Spinal cord (tissue), 10 donors: Measurements from ENCODE around the gene FKBP1C. TPM values are rescaled to one million over a fixed set of nuclear protein-coding genes. Genes with fewer than 3 reads are reported as not detected.
"Not testable (repeated sequence)": the region's sequence is repeated elsewhere in the genome, so short reads cannot be mapped to it uniquely, and the experiment has no call there.

Experiments used
- DNase-seq, 6 donors: peaks; one replicate each; pipeline versions ENCODE4 v3.0.0 to v3.0.0-alpha.2; 2013 to 2015; ENCODE audit warnings: low spot score in 6 of 6, low read depth in 4 of 6
- H3K27ac ChIP-seq: one replicate; pipeline ENCODE4 v1.5.1; 2013; ENCODE audit warnings: low read depth, low read length, control low read depth
- H3K27me3 ChIP-seq: one replicate; pipeline ENCODE4 v1.6.1; 2013; ENCODE audit warnings: low read length; ENCODE audit not compliant: control insufficient read depth, insufficient read depth
- H3K36me3 ChIP-seq: one replicate; pipeline ENCODE4 v1.6.1; 2013; ENCODE audit warnings: low read length; ENCODE audit not compliant: control insufficient read depth, insufficient read depth
- H3K4me1 ChIP-seq: one replicate; pipeline ENCODE4 v1.6.1; 2013; ENCODE audit warnings: low read length; ENCODE audit not compliant: control insufficient read depth, insufficient read depth
- H3K4me3 ChIP-seq: one replicate; pipeline ENCODE4 v1.5.1; 2013; ENCODE audit warnings: low read depth, low read length, control low read depth
- H3K9me3 ChIP-seq: one replicate; pipeline ENCODE4 v1.6.1; 2013; ENCODE audit warnings: low read length; ENCODE audit not compliant: control insufficient read depth, insufficient read depth
- WGBS: methylation state at CpG from one replicate; pipeline ENCODE4 v1.1.5; 2013; ENCODE audit warnings: missing lambda C conversion rate; ENCODE audit not compliant: insufficient coverage; 5-methylcytosine and 5-hydroxymethylcytosine counted together
- long read RNA-seq, 4 donors: transcript quantifications; one replicate each; lab custom pipeline, GENCODE V29; 2026
- polyA plus RNA-seq, 2 donors: library from polyadenylated mRNA; unstranded; fragments of 120-200 nt; gene quantifications; one replicate each; pipeline ENCODE4 v1.2.1, GENCODE V29; 2013; ENCODE audit not compliant: insufficient read length in 2 of 2
- total RNA-seq, 2 donors: library from RNA; depleted of rRNA in 1 of 2; stranded (reverse); fragments of 120-200 nt in 1 of 2; fragments of >200 nt in 1 of 2; gene quantifications; one replicate each; pipeline versions ENCODE4 v1.2.3 to v1.2.4, GENCODE V29; 2013 to 2014
- donor health status: healthy.

The FKBP1C gene
- total RNA-seq (under 1 TPM; 0.20 to 0.44 TPM), polyA plus RNA-seq (1 to 10 TPM; 1.0 to 1.6 TPM)
- long read RNA-seq, donor 1, transcript FKBP1C-201 (1 exons, 1,579 nt), result major isoform, 16 of 16 reads
- long read RNA-seq, donor 1, partial matches to known transcripts, result 0 of 16 reads
- long read RNA-seq, donor 1, other reads (novel, unspliced or antisense), result 0 of 16 reads
- long read RNA-seq, donor 2, transcript FKBP1C-201 (1 exons, 1,579 nt), result major isoform, 7 of 7 reads
- long read RNA-seq, donor 2, partial matches to known transcripts, result 0 of 7 reads
- long read RNA-seq, donor 2, other reads (novel, unspliced or antisense), result 0 of 7 reads
- long read RNA-seq, donor 3, partial matches to known transcripts, result 0 of 4 reads
- long read RNA-seq, donor 3, other reads (novel, unspliced or antisense), result 0 of 4 reads
- long read RNA-seq, donor 4, transcript FKBP1C-201 (1 exons, 1,579 nt), result major isoform, 59 of 59 reads
- long read RNA-seq, donor 4, partial matches to known transcripts, result 0 of 59 reads
- long read RNA-seq, donor 4, other reads (novel, unspliced or antisense), result 0 of 59 reads

DNA sequence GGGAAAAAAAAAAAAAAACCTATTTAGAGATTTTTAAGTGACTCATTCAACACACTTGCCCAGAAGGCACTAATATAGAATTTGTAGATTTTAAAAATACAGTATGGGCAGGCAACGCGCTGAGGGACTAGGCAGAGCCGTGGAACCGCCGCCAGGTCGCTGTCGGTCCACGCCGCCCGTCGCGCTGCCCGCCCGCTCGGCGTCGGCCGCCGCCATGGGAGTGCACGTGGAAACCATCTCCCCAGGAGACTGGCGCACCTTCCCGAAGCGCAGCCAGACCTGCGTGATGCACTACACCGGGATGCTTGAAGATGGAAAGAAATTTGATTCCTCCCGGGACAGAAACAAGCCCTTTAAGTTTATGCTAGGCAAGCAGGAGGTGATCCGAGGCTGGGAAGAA is at the start of gene FKBP1C:
Gene FKBP1C, plus strand, starts transcription at position 127 of the 400 bp plus-strand sequence.
- H3K4me3 ChIP-seq, H3K36me3 ChIP-seq, H3K27me3 ChIP-seq, H3K27ac ChIP-seq, DNase-seq, H3K4me1 ChIP-seq, H3K9me3 ChIP-seq: not testable (repeated sequence)
- 96% methylated on average over 25 of the region's 27 CpGs for WGBS

- not testable (repeated sequence) for H3K36me3 ChIP-seq, H3K4me3 ChIP-seq, H3K9me3 ChIP-seq, DNase-seq, H3K27me3 ChIP-seq, H3K27ac ChIP-seq, H3K4me1 ChIP-seq
- WGBS, result 90% methylated on average over 17 of the region's 37 CpGs
Measured at GRCh38 chr6:63164047-63164803, 47.0 kb upstream of the FKBP1C start.

DNA sequence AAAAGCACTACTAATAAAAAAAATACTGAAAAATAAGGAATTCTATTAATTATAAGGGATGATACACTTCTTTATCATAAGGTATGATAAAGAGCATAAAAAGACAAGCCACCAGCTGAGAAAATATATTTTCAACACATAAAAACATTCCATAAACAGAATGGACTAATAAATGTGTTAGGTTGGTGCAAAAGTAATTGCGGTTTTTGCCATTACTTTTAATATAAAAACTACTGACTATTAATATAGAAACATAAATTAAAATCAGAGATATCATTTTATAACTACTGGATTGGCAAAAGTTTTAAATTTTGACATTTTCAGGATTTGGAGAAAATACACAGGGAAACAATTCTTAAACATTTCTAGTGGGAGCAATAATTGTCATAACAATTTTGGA is 37.1 kb upstream of the FKBP1C start:
- no peaks in the 10 kb centered on the region for H3K36me3 ChIP-seq
- H3K4me1 ChIP-seq, result no peaks in the 10 kb centered on the region
- DNase-seq, result no peak
- no peak overlapping the region for H3K4me3 ChIP-seq
- WGBS, result no CpG with 5 or more reads among the region's 1 CpG
- H3K9me3 ChIP-seq, result no peaks in the 10 kb centered on the region
- H3K27me3 ChIP-seq, result no peaks in the 10 kb centered on the region
- no peak overlapping the region for H3K27ac ChIP-seq

GRCh38 chr6:63176181-63176580 is 35.1 kb upstream of the FKBP1C start:
- Histone ChIP-seq H3K4me1 (no peaks in the 10 kb centered on the region), H3K9me3 (no peaks in the 10 kb centered on the region), H3K27ac (no peak overlapping the region), H3K27me3 (no peaks in the 10 kb centered on the region), H3K4me3 (no peak overlapping the region), H3K36me3 (no peaks in the 10 kb centered on the region)
- no CpG with 5 or more reads among the region's 5 CpGs for WGBS
- no peak for DNase-seq

- no peak overlapping the region for H3K4me3 ChIP-seq
- H3K4me1 ChIP-seq, result no peaks in the 10 kb centered on the region
- DNase-seq, result no peak
- H3K27me3 ChIP-seq, result no peaks in the 10 kb centered on the region
- no peak overlapping the region for H3K27ac ChIP-seq
- no peaks in the 10 kb centered on the region for H3K9me3 ChIP-seq
- H3K36me3 ChIP-seq, result no peaks in the 10 kb centered on the region
Measured at GRCh38 chr6:63180367-63180766, 30.9 kb upstream of the FKBP1C start.

- Histone ChIP-seq H3K27me3 (no peaks in the 10 kb centered on the region), H3K4me3 (no peak overlapping the region), H3K27ac (no peak overlapping the region), H3K36me3 (no peaks in the 10 kb centered on the region), H3K4me1 (no peaks in the 10 kb centered on the region), H3K9me3 (no peaks in the 10 kb centered on the region)
- no peak for DNase-seq
Measured at GRCh38 chr6:63186970-63187369, 24.3 kb upstream of the FKBP1C start.

GRCh38 chr6:63188828-63189227 is 22.4 kb upstream of the FKBP1C start:
- H3K9me3 ChIP-seq, result no peaks in the 10 kb centered on the region
- H3K27me3 ChIP-seq, result no peaks in the 10 kb centered on the region
- no peaks in the 10 kb centered on the region for H3K36me3 ChIP-seq
- no peak for DNase-seq
- no peaks in the 10 kb centered on the region for H3K4me1 ChIP-seq
- no peak overlapping the region for H3K27ac ChIP-seq
- no peak overlapping the region for H3K4me3 ChIP-seq

DNA sequence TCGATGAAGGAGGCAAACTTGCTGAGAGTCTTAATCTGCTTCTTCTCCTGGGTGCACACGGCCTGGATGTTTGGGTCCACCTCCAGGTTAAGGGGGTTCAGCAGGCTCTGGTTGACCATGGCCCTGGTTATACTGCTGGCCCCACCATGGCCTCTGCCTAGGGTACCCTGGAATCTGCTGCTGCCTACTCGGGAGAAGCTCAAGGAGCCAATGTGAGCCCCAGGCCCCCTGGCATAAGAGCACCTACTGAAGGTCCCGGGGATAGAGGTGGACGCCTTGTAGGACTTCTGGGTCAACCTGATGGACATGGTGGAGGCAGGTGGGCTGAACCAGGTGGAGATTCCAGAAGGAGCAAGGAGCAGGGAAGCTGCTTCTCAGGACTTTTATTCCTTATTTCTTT is 17.9 kb upstream of the FKBP1C start:
- Histone ChIP-seq H3K36me3 (no peaks in the 10 kb centered on the region), H3K9me3 (no peaks in the 10 kb centered on the region), H3K27me3 (no peaks in the 10 kb centered on the region), H3K27ac (no peak overlapping the region), H3K4me3 (no peak overlapping the region), H3K4me1 (no peaks in the 10 kb centered on the region)
- no peak for DNase-seq
- WGBS, result 93% methylated on average over 5 of the region's 5 CpGs

DNA sequence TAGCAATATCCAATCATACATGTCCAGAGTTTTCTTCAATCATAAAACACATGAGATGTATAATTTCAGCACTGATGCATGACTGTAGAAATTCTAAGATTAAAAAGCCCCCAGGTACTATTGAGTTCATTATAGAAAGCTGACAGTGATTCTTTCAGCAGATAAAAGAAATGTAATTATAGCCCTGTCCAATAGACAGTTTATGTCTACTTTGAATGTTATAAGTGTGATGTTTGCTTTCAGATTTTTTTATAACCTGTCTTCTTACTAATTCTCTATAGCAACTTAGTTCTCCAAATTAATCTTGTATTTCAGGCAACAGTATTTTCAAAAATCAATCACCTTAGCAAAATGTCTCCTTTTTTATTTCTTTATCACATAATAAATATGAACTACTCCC is 13.5 kb upstream of the FKBP1C start:
- Histone ChIP-seq H3K27me3 (no peaks in the 10 kb centered on the region), H3K4me1 (no peaks in the 10 kb centered on the region), H3K9me3 (peaks cover 2% of the 10 kb centered on the region), H3K36me3 (no peaks in the 10 kb centered on the region), H3K27ac (no peak overlapping the region), H3K4me3 (no peak overlapping the region)
- peak in 1 of 6 donors; percentile 23 for DNase-seq

- 80% methylated on average over 1 of the region's 2 CpGs for WGBS
- no peaks in the 10 kb centered on the region for H3K4me1 ChIP-seq
Measured at GRCh38 chr6:63213325-63213724, 2.1 kb downstream of the FKBP1C start.

More at GRCh38 chr6:63213325-63213724, 2.1 kb downstream of the FKBP1C start:
- no peak for DNase-seq
- Histone ChIP-seq H3K4me3 (no peak overlapping the region), H3K27me3 (no peaks in the 10 kb centered on the region), H3K27ac (no peak overlapping the region), H3K9me3 (peaks cover 1% of the 10 kb centered on the region), H3K36me3 (no peaks in the 10 kb centered on the region)
